Measurements from ENCODE around the gene DOC2A. TPM values are rescaled to one million over a fixed set of nuclear protein-coding genes. Genes with fewer than 3 reads are reported as not detected.

DOC2A gene
- total and polyA plus RNA-seq, 9 of the 15 experiments (the other 6 are each of a cell fraction or from before 2014, with no cell fraction given): 0.03 to 0.38 (median 0.28) TPM; not detected in 1

DNA sequence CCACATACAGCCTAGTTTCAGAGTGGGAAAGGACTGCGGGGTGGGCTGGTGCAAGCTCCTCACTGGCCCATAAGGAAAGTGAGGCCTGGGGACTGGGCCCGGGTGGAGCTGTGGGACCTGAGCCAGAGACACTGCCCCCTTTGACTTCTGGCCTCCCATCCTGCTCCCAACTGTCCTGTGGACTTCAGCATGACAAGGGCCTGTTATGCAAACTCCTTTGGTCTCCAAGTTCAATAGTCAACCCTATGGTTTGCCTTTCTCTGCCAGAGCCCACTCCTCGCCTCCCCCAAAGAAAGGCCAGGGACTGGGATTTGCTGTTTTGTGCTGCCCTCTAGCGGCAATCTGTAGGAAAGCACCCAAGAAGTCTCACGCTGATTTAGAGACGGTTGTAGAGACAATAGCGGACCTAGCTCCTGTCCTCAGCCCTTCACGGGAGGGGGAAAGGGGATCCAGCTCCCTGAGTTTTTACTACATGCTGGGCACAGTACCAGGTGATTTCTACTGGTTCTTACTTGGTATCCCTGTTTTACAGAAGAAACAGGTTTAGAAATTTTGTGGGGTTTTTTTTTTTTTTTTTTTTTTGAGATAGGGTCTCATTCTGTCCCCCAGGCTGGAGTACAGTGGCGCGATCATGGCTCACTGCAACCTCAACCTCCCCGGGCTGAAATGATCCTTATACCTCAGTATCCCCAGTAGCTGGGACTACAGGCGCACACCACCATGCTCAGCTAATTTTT is 21.4 kb upstream of the DOC2A start:
- H2AFZ ChIP-seq (ENCODE audit: low read depth, low read length): peak overlapping the region; percentile 43; the same call in 1 of the 2 replicates
- H3K27me3 ChIP-seq (ENCODE audit: control insufficient read depth in 2 of 2, insufficient read depth in 2 of 2, low read length in 2 of 2): peaks cover 16 to 62% of the 10 kb centered on the region in 2 experiments; a peak in 4 of 5 replicates
- no peaks in the 10 kb centered on the region for H3K36me3 ChIP-seq (ENCODE audit: control insufficient read depth, insufficient read depth, low read length)
- no peaks in the 10 kb centered on the region for H3K9me3 ChIP-seq (replicated peaks; ENCODE audit: control insufficient read depth, insufficient read depth, low read depth, low read length)
- peak; percentile 68 to 84 (median 72) for DNase-seq (ENCODE audit: extremely low read depth in 1 of 4, low spot score in 3 of 4)
- no peak overlapping the region for H3K4me3 ChIP-seq
- BruUV-seq (replicated peaks): no TSS peak
- 4% methylated on average over 12 of the region's 12 CpGs for WGBS (ENCODE audit: insufficient coverage, low coverage, missing lambda C conversion rate)
- in situ Hi-C loops (cut with MboI): no loop called here
- H3K79me2 ChIP-seq (ENCODE audit: control insufficient read depth, insufficient read depth, low read length): no peaks in the 10 kb centered on the region
- POLR2A ChIA-PET: interaction anchor here (0.6 to 1.0 kb wide), 3 partner anchors 10 to 98 kb away, joined by 3 to 4 read pairs (median 3); no protein-coding TSS in a partner anchor
- peaks cover 4% of the 10 kb centered on the region for H3K9me1 ChIP-seq (ENCODE audit: control insufficient read depth, insufficient read depth, low read length)
- CTCF ChIA-PET (ENCODE audit: low intra/inter-chr PET ratio): interaction anchor here (0.6 kb wide), 1 partner anchor 1186 kb away, joined by 3 read pairs; the partner anchor contains the start of gene TUFM
- peak; percentile 78 for ATAC-seq
- H4K20me1 ChIP-seq (replicated peaks; ENCODE audit: control insufficient read depth, insufficient read depth, low read length): peaks cover 13% of the 10 kb centered on the region; the same call in 1 of the 2 replicates
- H3K4me2 ChIP-seq (ENCODE audit: insufficient read depth, low read length): no peak overlapping the region
- peak; percentile 98 for FAIRE-seq
- no peak overlapping the region for H3K27ac ChIP-seq (ENCODE audit: extremely low read depth, low read depth, low read length)
- intact Hi-C loops (cut with micrococcal nuclease): no loop called here
- peaks cover 0 to 25% of the 10 kb centered on the region in 2 experiments; a peak in 2 of 5 replicates for H3K4me1 ChIP-seq (replicated peaks in 1 of 2; ENCODE audit: control insufficient read depth in 2 of 2, insufficient read depth in 2 of 2, low read length in 2 of 2)
- no peak overlapping the region for H3K9ac ChIP-seq (ENCODE audit: insufficient read depth in 1 of 2, low read depth in 2 of 2, low read length in 2 of 2)
- TF ChIP-seq STAG1 (CRISPR knock-in tag; IDR thresholded peaks at IDR 0.05; ENCODE audit: borderline replicate concordance): peak; percentile 88; the same call in 1 of the 2 replicates
- 0 out of 2 replicates have a peak, but pooled peaks have one; percentile 16 for TF ChIP-seq MYC (IDR thresholded peaks at IDR 0.05; ENCODE audit: low read depth, low read length)
- TF ChIP-seq MYC (CRISPR knock-in tag; IDR thresholded peaks at IDR 0.05; ENCODE audit: borderline replicate concordance, low read depth): no peak
- no peak for TF ChIP-seq L3MBTL2 (IDR thresholded peaks at IDR 0.05)
- TF ChIP-seq, protein P1, sequence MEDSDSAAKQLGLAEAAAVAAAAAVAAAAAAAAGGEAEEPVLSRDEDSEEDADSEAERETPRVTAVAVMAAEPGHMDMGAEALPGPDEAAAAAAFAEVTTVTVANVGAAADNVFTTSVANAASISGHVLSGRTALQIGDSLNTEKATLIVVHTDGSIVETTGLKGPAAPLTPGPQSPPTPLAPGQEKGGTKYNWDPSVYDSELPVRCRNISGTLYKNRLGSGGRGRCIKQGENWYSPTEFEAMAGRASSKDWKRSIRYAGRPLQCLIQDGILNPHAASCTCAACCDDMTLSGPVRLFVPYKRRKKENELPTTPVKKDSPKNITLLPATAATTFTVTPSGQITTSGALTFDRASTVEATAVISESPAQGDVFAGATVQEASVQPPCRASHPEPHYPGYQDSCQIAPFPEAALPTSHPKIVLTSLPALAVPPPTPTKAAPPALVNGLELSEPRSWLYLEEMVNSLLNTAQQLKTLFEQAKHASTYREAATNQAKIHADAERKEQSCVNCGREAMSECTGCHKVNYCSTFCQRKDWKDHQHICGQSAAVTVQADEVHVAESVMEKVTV (CRISPR knock-in tag; IDR thresholded peaks at IDR 0.05): peak; percentile 42; the same call in 1 of the 2 replicates
- TF ChIP-seq, protein P2, sequence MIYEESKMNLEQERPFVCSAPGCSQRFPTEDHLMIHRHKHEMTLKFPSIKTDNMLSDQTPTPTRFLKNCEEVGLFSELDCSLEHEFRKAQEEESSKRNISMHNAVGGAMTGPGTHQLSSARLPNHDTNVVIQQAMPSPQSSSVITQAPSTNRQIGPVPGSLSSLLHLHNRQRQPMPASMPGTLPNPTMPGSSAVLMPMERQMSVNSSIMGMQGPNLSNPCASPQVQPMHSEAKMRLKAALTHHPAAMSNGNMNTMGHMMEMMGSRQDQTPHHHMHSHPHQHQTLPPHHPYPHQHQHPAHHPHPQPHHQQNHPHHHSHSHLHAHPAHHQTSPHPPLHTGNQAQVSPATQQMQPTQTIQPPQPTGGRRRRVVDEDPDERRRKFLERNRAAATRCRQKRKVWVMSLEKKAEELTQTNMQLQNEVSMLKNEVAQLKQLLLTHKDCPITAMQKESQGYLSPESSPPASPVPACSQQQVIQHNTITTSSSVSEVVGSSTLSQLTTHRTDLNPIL (CRISPR knock-in tag; IDR thresholded peaks at IDR 0.05): no peak
- TF ChIP-seq HCFC1 (IDR thresholded peaks at IDR 0.05; ENCODE audit: low read depth, low read length): 0 out of 2 replicates have a peak, but pooled peaks have one; percentile 21
- TF ChIP-seq, protein P3, sequence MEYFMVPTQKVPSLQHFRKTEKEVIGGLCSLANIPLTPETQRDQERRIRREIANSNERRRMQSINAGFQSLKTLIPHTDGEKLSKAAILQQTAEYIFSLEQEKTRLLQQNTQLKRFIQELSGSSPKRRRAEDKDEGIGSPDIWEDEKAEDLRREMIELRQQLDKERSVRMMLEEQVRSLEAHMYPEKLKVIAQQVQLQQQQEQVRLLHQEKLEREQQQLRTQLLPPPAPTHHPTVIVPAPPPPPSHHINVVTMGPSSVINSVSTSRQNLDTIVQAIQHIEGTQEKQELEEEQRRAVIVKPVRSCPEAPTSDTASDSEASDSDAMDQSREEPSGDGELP (CRISPR knock-in tag; IDR thresholded peaks at IDR 0.05; ENCODE audit: borderline replicate concordance): peak; percentile 42; the same call in 1 of the 2 replicates
- TF ChIP-seq PRDM10 (IDR thresholded peaks at IDR 0.05; ENCODE audit: partially characterized antibody): peak; percentile 25
- peak; percentile 64 to 90 for TF ChIP-seq RAD21 (CRISPR knock-in tag; conservative IDR thresholded peaks at IDR 0.05 in 1 of 2, IDR thresholded peaks at IDR 0.05 in 1 of 2)
